Erythroblast (primary cell): ENCODE measurements around the gene CASD1.

ENCODE experiments used
- GATA1 ChIP-seq: IDR thresholded peaks from 2 replicates; pipeline ENCODE4 v1.6.1; 2011; ENCODE audit warnings: low read depth, mild to moderate bottlenecking, control low read depth, low read length, moderate library complexity
- POLR2A ChIP-seq: IDR thresholded peaks from 2 replicates; pipeline ENCODE4 v1.6.1; 2011; ENCODE audit warnings: mild to moderate bottlenecking, low read length

GRCh38 chr7:94478648-94479214 is 30.9 kb upstream of the CASD1 start:
- TF ChIP-seq POLR2A (no peak), GATA1 (no peak)
